Brain microvascular endothelial cell (primary cell): ENCODE measurements around the gene UBE2J2.

Source experiments
- DNase-seq: peaks from one replicate; pipeline ENCODE4 v3.0.0-alpha.2; 2020
- H3K27ac ChIP-seq: fragments of 250-450 bp; sonication (Bioruptor Pico); 2 replicates; pipeline ENCODE4 v1.5.1; 2020; ENCODE audit warnings: mild to moderate bottlenecking, moderate library complexity
- H3K27me3 ChIP-seq: fragments of 250-450 bp; sonication (Bioruptor Pico); replicated peaks from 2 replicates; pipeline ENCODE4 v1.5.1; 2020; ENCODE audit warnings: mild to moderate bottlenecking
- H3K36me3 ChIP-seq: fragments of 250-450 bp; sonication (Bioruptor Pico); replicated peaks from 2 replicates; pipeline ENCODE4 v1.5.1; 2020; ENCODE audit warnings: mild to moderate bottlenecking
- H3K4me3 ChIP-seq: 2 replicates; pipeline ENCODE4 v1.5.1; 2011; ENCODE audit warnings: low read depth, mild to moderate bottlenecking, control low read depth, low read length, moderate library complexity
- in situ Hi-C: cut with HindIII; loops from 2 replicates; pipeline ENCODE4 v1.10.0; 2017; ENCODE audit warnings: low sequenced_read_pairs, low pct_ligation_motif_present
- TF ChIP-seq, protein P1 (sequence below): IDR thresholded peaks from 2 replicates; pipeline ENCODE4 v1.5.1; 2011; ENCODE audit warnings: low read depth, mild to moderate bottlenecking, moderate library complexity, low read length, control low read depth, inconsistent platforms; ENCODE audit errors: missing control alignments

The UBE2J2 gene

DNA sequence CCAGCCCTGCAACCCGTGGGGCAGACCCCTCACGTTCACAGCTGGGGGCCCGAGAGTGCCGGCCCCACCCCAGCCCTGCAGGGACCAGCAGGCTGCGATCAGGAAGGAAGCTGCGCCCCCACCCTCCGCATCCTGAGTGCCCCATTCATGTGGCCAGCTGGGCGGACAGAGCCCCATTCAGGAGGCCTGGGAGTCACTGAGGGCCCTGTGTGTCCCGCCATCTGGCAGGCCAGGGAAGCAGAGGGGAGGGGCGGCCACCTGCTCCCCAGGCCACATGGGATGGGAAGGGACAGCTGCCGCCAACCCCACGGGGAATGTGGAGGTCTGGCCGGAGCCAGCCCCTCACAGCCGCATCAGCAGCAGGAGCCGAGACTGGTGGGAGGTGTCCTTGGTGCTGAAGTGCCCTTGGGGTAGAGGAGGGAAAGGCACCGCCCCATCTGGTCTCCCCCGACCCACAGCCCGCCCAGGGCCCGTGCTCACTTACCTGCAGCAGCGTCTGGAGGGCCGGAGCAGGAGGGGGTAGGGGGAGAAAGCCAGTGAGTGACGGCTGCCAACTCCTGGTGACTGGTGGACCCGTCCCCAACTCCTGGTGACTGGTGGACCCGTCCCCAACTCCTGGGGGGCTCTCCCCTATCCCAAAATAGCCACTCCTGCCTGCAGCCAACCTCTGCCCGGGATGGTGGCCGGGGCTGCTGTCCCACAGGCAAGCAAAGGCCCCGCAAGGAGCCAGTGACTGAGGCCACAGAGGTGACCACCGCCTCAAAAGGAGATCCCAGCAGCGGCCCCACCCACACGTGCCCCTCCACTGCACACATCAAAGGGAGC is 25.4 kb upstream of the UBE2J2 start:
- Histone ChIP-seq H3K36me3 (peaks cover 2% of the 10 kb centered on the region), H3K27me3 (no peaks in the 10 kb centered on the region), H3K27ac (no peak overlapping the region), H3K4me3 (no peak overlapping the region)
- in situ Hi-C loops, result no loop called here
- DNase-seq, result no peak
- TF ChIP-seq, protein P1, sequence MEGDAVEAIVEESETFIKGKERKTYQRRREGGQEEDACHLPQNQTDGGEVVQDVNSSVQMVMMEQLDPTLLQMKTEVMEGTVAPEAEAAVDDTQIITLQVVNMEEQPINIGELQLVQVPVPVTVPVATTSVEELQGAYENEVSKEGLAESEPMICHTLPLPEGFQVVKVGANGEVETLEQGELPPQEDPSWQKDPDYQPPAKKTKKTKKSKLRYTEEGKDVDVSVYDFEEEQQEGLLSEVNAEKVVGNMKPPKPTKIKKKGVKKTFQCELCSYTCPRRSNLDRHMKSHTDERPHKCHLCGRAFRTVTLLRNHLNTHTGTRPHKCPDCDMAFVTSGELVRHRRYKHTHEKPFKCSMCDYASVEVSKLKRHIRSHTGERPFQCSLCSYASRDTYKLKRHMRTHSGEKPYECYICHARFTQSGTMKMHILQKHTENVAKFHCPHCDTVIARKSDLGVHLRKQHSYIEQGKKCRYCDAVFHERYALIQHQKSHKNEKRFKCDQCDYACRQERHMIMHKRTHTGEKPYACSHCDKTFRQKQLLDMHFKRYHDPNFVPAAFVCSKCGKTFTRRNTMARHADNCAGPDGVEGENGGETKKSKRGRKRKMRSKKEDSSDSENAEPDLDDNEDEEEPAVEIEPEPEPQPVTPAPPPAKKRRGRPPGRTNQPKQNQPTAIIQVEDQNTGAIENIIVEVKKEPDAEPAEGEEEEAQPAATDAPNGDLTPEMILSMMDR, result no peak

DNA sequence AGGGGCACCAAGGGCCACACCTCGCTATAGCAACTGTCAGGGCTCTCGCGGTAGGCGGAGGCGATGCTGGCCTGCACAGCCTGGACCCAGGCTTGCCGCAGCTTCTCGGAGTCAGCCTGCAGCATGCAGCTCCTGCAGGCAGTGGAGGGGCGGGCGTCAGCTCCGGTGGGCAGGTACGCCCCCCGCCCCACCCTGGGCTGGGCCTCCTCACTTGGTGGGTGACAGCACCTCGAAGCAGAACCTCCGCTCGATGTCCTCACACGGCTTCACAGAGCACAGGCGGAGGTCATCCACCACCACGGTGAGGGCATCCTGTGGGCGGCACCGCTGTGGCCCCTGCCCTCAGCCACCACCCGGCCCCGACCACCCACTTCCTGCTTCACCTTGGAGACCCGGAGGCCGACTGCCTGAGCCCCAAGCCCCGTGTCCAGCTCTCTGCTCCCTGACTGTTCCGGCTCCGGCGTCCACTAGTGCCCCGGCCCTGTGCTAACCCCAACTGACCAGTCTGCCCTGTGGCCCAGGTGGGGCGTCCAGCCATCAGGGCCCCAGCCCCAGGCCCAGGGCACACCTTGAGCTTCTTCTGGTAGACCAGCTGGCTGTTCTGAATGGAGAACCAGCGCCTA is 24.3 kb upstream of the UBE2J2 start:
- TF ChIP-seq, protein P1, result no peak
- in situ Hi-C loops, result no loop called here
- no peak overlapping the region for H3K27ac ChIP-seq
- DNase-seq, result no peak
- H3K4me3 ChIP-seq, result no peak overlapping the region
- peaks cover 5% of the 10 kb centered on the region for H3K36me3 ChIP-seq
- H3K27me3 ChIP-seq, result no peaks in the 10 kb centered on the region

DNA sequence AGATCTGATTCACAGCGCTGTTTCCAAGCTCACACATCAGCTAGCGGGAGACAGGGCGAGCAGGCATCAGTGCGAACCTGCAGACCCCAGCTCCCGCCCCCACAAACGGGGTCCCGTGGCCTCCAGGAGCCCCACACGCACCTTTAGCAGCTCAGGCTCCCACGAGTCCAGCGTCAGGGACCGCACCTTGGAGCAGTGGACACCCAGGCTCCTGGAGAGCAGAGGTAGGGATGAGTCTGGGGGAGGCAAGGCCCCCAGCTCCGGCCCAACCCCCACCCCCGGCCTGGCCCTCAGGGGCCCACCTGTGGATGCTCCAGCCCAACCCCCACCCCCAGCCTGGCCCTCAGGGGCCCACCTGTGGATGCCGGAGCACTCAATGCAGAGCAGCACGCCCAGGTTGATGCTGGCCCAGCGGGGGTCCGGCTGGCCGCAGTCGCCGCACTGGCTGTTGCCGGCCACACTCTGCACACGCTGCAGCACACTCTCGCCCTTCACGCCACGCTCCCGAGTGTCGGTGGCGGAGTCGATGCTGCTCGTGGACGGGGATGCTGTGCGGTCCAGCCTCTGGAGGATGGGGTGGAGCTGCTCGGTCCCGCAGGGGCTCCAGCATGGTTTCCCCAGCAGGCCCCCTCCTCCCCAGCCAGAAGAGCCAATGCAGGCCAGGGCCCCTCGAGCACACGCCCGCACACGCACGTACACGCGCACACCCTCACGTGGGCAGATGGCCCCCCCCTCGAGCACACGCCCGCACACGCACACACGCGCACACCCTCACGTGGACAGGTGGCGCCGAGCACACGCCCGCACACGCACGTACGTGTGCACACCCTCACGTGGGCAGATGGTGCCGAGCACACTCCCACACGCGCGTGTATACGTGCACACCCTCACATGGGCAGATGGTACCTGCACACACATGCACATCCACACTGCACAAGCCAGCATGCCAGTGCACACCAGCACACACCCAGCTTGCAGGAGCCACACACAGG is 22.7 kb upstream of the UBE2J2 start:
- peaks cover 5% of the 10 kb centered on the region for H3K36me3 ChIP-seq
- H3K4me3 ChIP-seq, result no peak overlapping the region
- in situ Hi-C loops, result no loop called here
- H3K27ac ChIP-seq, result no peak overlapping the region
- no peaks in the 10 kb centered on the region for H3K27me3 ChIP-seq
- DNase-seq, result no peak
- TF ChIP-seq, protein P1, result no peak

DNA sequence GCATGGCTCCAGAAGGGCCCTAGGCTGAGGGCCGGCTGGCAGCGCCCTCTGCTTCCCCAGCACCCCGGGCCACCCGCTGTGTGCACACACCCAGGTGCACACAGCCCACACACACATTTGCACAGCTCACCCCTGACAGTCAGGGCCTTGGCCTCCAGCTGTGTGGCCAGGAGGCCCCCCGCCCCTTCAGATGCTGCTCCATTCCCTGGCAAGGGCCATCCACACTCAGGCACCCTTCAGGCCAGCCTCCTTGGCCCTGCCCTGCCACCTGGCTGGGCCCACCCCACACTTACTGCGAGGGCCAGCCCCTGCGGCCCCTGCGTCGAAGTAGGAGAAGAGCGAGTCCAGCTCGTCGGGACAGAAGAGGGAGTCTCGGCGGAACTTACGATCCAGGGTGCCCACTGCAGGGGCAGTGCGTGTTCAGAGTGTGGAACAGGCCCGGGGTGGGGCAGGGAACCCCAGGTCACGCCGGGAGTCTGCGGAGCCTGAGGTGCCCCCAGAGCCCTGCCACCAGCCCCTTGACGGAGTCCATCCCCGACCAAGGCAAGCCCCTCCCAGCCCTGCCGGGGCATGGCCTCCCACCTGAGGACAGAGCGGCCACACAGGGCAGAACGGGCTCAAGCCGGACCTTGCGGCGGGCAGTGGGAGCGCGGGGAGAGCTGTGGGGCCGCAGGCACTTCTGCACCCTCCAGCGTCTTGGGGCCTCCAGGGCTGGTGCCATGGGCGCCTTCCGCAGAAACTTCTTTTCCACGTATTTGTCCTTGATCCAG is 21.7 kb upstream of the UBE2J2 start:
- in situ Hi-C loops, result no loop called here
- Histone ChIP-seq H3K36me3 (peaks cover 5% of the 10 kb centered on the region), H3K27me3 (no peaks in the 10 kb centered on the region), H3K27ac (no peak overlapping the region), H3K4me3 (no peak overlapping the region)
- DNase-seq, result no peak
- TF ChIP-seq, protein P1, result no peak

DNA sequence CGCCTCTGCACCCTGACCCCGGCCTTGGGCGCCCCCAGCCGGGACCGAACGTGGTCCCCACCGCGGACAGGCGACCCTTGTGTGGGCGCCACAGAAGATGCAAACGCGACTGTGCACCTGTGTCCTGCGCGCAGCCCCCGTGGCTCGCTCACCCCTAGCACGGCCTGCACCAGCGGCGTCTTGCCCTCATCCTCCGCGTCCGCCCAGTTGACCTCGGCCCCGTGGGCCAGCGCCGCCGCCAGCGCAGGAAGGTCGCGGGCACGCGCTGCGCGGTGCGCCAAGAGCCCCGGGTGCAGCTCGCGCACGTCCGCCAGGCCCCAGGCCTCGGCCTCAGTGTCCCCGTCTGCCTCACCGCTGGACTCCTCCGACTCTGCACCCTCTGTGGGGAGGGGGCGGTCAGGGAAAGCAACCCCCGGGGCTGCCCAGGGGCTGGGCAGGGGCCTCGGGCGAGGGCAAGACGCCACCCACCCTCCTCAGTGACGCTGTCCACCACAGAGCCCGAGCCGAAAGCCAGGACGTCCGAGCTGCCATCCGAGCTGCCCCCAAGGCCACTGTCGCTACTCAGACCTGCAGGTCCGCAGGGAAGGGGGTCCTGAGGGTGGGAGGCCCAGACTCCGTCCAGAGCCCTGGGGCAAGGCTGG is 20.7 kb upstream of the UBE2J2 start:
- DNase-seq, result no peak
- H3K4me3 ChIP-seq, result no peak overlapping the region
- in situ Hi-C loops, result no loop called here
- TF ChIP-seq, protein P1, result no peak
- H3K36me3 ChIP-seq, result peaks cover 5% of the 10 kb centered on the region
- H3K27me3 ChIP-seq, result no peaks in the 10 kb centered on the region
- no peak overlapping the region for H3K27ac ChIP-seq
